HG03066 (cell line): ENCODE measurements around the gene FLRT3.

Experiments
- ATAC-seq: cut with Tn5 transposase; IDR thresholded peaks from one replicate; pipeline ENCODE4 v1.9.1; 2021; ENCODE audit warnings: low read depth; ENCODE audit not compliant: unreplicated experiment

The FLRT3 gene

GRCh38 chr20:14331646-14332045 lies 5.8 kb downstream of the FLRT3 start:
- ATAC-seq = no peak

GRCh38 chr20:14319704-14320103 lies 17.7 kb downstream of the FLRT3 start:
- no peak for ATAC-seq

- no peak for ATAC-seq
These were observed 23.9 kb downstream of the FLRT3 start for GRCh38 chr20:14313341-14314020.

GRCh38 chr20:14312001-14312400 lies 25.4 kb downstream of the FLRT3 start:
- no peak for ATAC-seq

GRCh38 chr20:14310977-14311627 lies 26.3 kb downstream of the FLRT3 start:
- ATAC-seq = no peak

GRCh38 chr20:14307956-14308355 lies 29.5 kb downstream of the FLRT3 start:
- ATAC-seq = no peak

GRCh38 chr20:14304472-14304871 lies 32.9 kb downstream of the FLRT3 start:
- no peak for ATAC-seq

GRCh38 chr20:14303651-14304050 lies 33.8 kb downstream of the FLRT3 start:
- no peak for ATAC-seq

GRCh38 chr20:14303106-14303505 lies 34.3 kb downstream of the FLRT3 start:
- no peak for ATAC-seq

GRCh38 chr20:14299831-14300230 lies 37.6 kb downstream of the FLRT3 start:
- no peak for ATAC-seq

- no peak for ATAC-seq
These were observed 41.6 kb downstream of the FLRT3 start for GRCh38 chr20:14295770-14296309.

GRCh38 chr20:14295238-14295637 lies 42.2 kb downstream of the FLRT3 start:
- no peak for ATAC-seq

GRCh38 chr20:14291502-14291901 lies 45.9 kb downstream of the FLRT3 start:
- no peak for ATAC-seq

- no peak for ATAC-seq
These were observed 48.8 kb downstream of the FLRT3 start for GRCh38 chr20:14288341-14289330.

- no peak for ATAC-seq
These were observed 53.0 kb downstream of the FLRT3 start for GRCh38 chr20:14284443-14284842.

- ATAC-seq = no peak
These were observed 55.3 kb downstream of the FLRT3 start for GRCh38 chr20:14282140-14282539.
